ENCODE results near the gene CKAP5.

Gene CKAP5

GRCh38 chr11:46698597-46698996, 147.5 kb downstream of the CKAP5 start:
- DNase-seq (ENCODE audit: low spot score): no peak

- DNase-seq (ENCODE audit: low spot score): no peak
These were observed 148.4 kb downstream of the CKAP5 start for GRCh38 chr11:46697723-46698122.

- peak; percentile 92 for DNase-seq (ENCODE audit: low spot score)
These were observed 148.8 kb downstream of the CKAP5 start for GRCh38 chr11:46697303-46697702.

- peak; percentile 98 for DNase-seq (ENCODE audit: low spot score)
These were observed 149.9 kb downstream of the CKAP5 start for GRCh38 chr11:46696212-46696558.

- no peak for DNase-seq (ENCODE audit: low spot score)
These were observed 150.5 kb downstream of the CKAP5 start for GRCh38 chr11:46695345-46696211.

- no peak for DNase-seq (ENCODE audit: low spot score)
These were observed 151.5 kb downstream of the CKAP5 start for GRCh38 chr11:46694607-46695006.

- DNase-seq (ENCODE audit: low spot score): no peak
These were observed 152.0 kb downstream of the CKAP5 start for GRCh38 chr11:46694072-46694471.

GRCh38 chr11:46693597-46694012, 152.5 kb downstream of the CKAP5 start:
- DNase-seq (ENCODE audit: low spot score): no peak
